ENCODE results near the gene C3orf52.

GRCh38 chr3:112086875-112087524, 811 bp downstream of the C3orf52 start:
- TF ChIP-seq, protein P1, sequence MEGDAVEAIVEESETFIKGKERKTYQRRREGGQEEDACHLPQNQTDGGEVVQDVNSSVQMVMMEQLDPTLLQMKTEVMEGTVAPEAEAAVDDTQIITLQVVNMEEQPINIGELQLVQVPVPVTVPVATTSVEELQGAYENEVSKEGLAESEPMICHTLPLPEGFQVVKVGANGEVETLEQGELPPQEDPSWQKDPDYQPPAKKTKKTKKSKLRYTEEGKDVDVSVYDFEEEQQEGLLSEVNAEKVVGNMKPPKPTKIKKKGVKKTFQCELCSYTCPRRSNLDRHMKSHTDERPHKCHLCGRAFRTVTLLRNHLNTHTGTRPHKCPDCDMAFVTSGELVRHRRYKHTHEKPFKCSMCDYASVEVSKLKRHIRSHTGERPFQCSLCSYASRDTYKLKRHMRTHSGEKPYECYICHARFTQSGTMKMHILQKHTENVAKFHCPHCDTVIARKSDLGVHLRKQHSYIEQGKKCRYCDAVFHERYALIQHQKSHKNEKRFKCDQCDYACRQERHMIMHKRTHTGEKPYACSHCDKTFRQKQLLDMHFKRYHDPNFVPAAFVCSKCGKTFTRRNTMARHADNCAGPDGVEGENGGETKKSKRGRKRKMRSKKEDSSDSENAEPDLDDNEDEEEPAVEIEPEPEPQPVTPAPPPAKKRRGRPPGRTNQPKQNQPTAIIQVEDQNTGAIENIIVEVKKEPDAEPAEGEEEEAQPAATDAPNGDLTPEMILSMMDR (IDR thresholded peaks at IDR 0.05; ENCODE audit: insufficient read depth, low read length): no peak
- TF ChIP-seq POLR2AphosphoS5 (IDR thresholded peaks at IDR 0.05; ENCODE audit: low read depth): no peak
